HL-60/S4 treated with phorbol 12-myristate 13-acetate at 8.2 ng/mL for 4 days and 3 days (cell line): ENCODE results near the gene HNRNPH3.

Experiments used
- in situ Hi-C: fragments of 300-500 bp; cut with MboI; formaldehyde crosslinking; loops from 2 replicates; pipeline ENCODE4 v1.15.0; 2022; ENCODE audit warnings: low sequenced_read_pairs

The HNRNPH3 gene

DNA sequence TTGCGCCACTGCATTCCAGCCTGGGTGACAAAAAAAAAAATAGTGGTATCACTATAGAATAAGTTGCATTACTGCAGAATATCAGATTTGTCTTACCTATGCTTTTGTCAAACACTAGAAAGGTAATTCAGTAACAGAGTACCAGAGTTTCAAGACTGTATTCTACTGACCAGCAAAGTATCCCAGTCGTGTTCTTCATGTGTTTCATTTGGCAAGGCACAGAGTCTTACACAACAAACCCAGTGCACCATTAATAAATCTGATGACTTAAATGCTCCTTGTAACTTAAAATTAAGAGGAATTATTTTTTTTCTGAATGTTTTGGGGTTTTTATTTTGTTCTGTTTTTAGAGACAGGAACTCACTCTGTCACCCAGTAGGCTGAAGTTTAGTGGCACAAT, 35.3 kb downstream of the HNRNPH3 start:
- in situ Hi-C loops = no loop called here

DNA sequence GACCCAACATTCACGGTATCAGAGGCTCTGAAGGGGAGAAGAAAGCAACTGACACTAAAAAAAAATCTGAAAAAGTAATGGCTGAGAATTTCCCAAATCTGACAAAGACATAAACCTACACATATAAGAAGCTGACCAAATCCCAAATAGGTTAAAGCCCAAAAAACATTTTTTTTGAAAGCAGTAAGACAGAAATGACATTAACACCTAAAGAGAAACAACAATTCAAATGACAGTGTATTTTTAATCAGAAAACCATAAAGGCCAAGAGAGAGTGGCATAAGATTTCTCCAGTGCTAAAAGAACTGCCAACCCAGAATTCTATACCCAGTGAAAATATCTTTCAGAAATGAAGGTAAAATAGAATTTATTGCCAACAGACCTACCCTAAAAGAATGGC, 39.7 kb downstream of the HNRNPH3 start:
- in situ Hi-C loops = no loop called here

DNA sequence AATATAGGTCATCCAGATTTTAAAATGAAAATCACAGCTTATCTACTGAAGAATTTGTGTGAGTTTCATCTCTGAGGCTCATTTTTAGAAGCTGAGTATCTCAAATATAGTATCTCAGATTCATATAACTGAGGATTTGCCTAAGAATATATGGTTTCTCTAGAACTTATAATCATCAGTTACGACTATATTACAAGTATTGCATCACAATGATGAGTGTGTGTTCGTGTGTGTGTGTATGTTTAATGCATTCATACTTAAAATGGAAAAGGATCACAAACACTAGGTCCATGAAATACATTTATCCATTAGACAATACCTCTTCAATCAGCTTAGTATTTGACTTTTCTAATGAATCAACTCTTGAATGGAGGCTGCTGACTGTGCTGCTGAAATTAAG, 53.9 kb downstream of the HNRNPH3 start:
- in situ Hi-C loops = no loop called here
